ENCODE results near the gene BATF2.

DNA sequence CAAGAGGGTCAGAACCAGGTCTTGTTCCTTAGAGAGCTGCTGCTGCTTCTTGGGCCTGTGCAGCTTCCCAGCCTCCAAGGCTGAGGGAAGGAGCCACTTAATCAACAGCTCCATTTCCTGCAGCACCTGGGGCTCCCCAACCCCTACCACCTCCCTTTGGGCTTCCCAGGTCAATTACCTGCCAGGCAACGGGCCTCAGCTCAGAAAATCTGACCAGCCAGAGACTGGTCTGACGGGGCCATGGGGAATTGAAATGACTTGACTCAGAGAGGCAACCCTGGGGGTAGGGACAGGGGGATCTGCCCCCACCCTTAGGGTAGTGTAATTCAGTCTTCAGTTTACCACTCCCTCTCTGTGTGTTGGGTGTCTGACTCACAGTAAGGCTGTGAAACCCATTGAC lies 20.1 kb downstream of the BATF2 start:
- TF ChIP-seq, protein P1, sequence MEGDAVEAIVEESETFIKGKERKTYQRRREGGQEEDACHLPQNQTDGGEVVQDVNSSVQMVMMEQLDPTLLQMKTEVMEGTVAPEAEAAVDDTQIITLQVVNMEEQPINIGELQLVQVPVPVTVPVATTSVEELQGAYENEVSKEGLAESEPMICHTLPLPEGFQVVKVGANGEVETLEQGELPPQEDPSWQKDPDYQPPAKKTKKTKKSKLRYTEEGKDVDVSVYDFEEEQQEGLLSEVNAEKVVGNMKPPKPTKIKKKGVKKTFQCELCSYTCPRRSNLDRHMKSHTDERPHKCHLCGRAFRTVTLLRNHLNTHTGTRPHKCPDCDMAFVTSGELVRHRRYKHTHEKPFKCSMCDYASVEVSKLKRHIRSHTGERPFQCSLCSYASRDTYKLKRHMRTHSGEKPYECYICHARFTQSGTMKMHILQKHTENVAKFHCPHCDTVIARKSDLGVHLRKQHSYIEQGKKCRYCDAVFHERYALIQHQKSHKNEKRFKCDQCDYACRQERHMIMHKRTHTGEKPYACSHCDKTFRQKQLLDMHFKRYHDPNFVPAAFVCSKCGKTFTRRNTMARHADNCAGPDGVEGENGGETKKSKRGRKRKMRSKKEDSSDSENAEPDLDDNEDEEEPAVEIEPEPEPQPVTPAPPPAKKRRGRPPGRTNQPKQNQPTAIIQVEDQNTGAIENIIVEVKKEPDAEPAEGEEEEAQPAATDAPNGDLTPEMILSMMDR (IDR thresholded peaks at IDR 0.05; ENCODE audit: low read length) = no peak
- TF ChIP-seq EZH2phosphoT487 (IDR thresholded peaks at IDR 0.05; ENCODE audit: low read length) = no peak
- no peak for TF ChIP-seq EZH2 (optimal IDR thresholded peaks at IDR 0.05; ENCODE audit: low read depth, low read length)

Measured in MM.1S (cell line).